Liver (tissue), 9 donors: ENCODE data around the gene CRYZL1. TPM values are rescaled to one million over a fixed set of nuclear protein-coding genes. Genes with fewer than 3 reads are reported as not detected.

Source experiments
- DNase-seq: peaks from one replicate; pipeline ENCODE4 v3.0.0-alpha.2; 2017; ENCODE audit warnings: low spot score
- H3K27ac ChIP-seq, 2 donors: one replicate each; pipeline ENCODE4 v1.7.0; 2013; ENCODE audit warnings: inconsistent platforms in 2 of 2, low read length in 2 of 2, control low read depth in 1 of 2, low read depth in 1 of 2, mild to moderate bottlenecking in 1 of 2
- H3K27me3 ChIP-seq, 4 donors: one replicate each; pipeline versions ENCODE4 v1.6.1 to v1.7.0; 2013; ENCODE audit warnings: low read length in 3 of 4, inconsistent platforms in 1 of 4, mild to moderate bottlenecking in 1 of 4, moderate library complexity in 1 of 4; ENCODE audit not compliant: control insufficient read depth in 4 of 4, insufficient read depth in 4 of 4
- H3K36me3 ChIP-seq, 4 donors: one replicate each; pipeline versions ENCODE4 v1.6.1 to v1.7.0; 2013; ENCODE audit warnings: low read length in 3 of 4, mild to moderate bottlenecking in 3 of 4, low read depth in 1 of 4, moderate library complexity in 1 of 4; ENCODE audit not compliant: control insufficient read depth in 4 of 4, insufficient read depth in 3 of 4
- H3K4me1 ChIP-seq, 4 donors: one replicate each; pipeline versions ENCODE4 v1.6.1 to v1.7.0; 2013; ENCODE audit warnings: low read length in 3 of 4, mild to moderate bottlenecking in 3 of 4, moderate library complexity in 1 of 4; ENCODE audit not compliant: control insufficient read depth in 4 of 4, insufficient read depth in 4 of 4
- H3K4me3 ChIP-seq, 3 donors: one replicate each; pipeline versions ENCODE4 v1.6.1 to v1.7.0; 2013; ENCODE audit warnings: low read length in 3 of 3, control low read depth in 1 of 3, low read depth in 1 of 3, mild to moderate bottlenecking in 1 of 3
- H3K9ac ChIP-seq, 2 donors: one replicate each; pipeline ENCODE4 v1.7.0; 2013; ENCODE audit warnings: low read length in 2 of 2, mild to moderate bottlenecking in 2 of 2, moderate library complexity in 2 of 2, control low read depth in 1 of 2, low read depth in 1 of 2
- H3K9me3 ChIP-seq, 4 donors: one replicate each; pipeline versions ENCODE4 v1.6.1 to v1.7.0; 2013; ENCODE audit warnings: low read length in 3 of 4; ENCODE audit not compliant: control insufficient read depth in 4 of 4
- ATF3 ChIP-seq: IDR thresholded peaks from 2 replicates; pipeline ENCODE4 v1.6.1; 2016; ENCODE audit warnings: antibody characterized with exemption
- CTCF ChIP-seq: fragments of 150-350 bp; IDR thresholded peaks from 2 replicates; pipeline ENCODE4 v1.5.1; 2017; ENCODE audit warnings: improper control_type of control experiment, low read depth, low read length; ENCODE audit not compliant: missing input control
- EGR1 ChIP-seq, 2 donors: IDR thresholded peaks; 2 replicates each; pipeline ENCODE4 v1.6.1; 2016 to 2018; ENCODE audit warnings: antibody characterized with exemption in 2 of 2, low read depth in 2 of 2
- FOXA1 ChIP-seq: IDR thresholded peaks from 2 replicates; pipeline ENCODE4 v1.6.1; 2016; ENCODE audit warnings: antibody characterized with exemption
- FOXA2 ChIP-seq: IDR thresholded peaks from 2 replicates; pipeline ENCODE4 v1.6.1; 2016; ENCODE audit warnings: antibody characterized with exemption
- GABPA ChIP-seq, 2 donors: IDR thresholded peaks in 1 of 2; conservative IDR thresholded peaks in 1 of 2; 2 replicates each; pipeline ENCODE4 v1.6.1; 2016; ENCODE audit warnings: antibody characterized with exemption in 2 of 2, mild to moderate bottlenecking in 1 of 2, moderate library complexity in 1 of 2
- HNF4A ChIP-seq, 2 donors: conservative IDR thresholded peaks; 2 replicates each; pipeline ENCODE4 v1.6.1; 2016; ENCODE audit warnings: antibody characterized with exemption in 2 of 2, mild to moderate bottlenecking in 2 of 2
- HNF4G ChIP-seq: IDR thresholded peaks from 2 replicates; pipeline ENCODE4 v1.6.1; 2016; ENCODE audit warnings: antibody characterized with exemption
- JUND ChIP-seq, 2 donors: IDR thresholded peaks; 2 replicates each; pipeline ENCODE4 v1.6.1; 2016; ENCODE audit warnings: antibody characterized with exemption in 2 of 2
- MAX ChIP-seq: IDR thresholded peaks from 2 replicates; pipeline ENCODE4 v1.6.1; 2016; ENCODE audit warnings: antibody characterized with exemption
- NR2F2 ChIP-seq: IDR thresholded peaks from 2 replicates; pipeline ENCODE4 v1.6.1; 2016; ENCODE audit warnings: antibody characterized with exemption
- RAD21 ChIP-seq, 2 donors: IDR thresholded peaks; 2 replicates each; pipeline ENCODE4 v1.6.1; 2016; ENCODE audit warnings: antibody characterized with exemption in 2 of 2, mild to moderate bottlenecking in 2 of 2
- REST ChIP-seq: IDR thresholded peaks from 2 replicates; pipeline ENCODE4 v1.6.1; 2016; ENCODE audit warnings: antibody characterized with exemption, mild to moderate bottlenecking
- RXRA ChIP-seq, 2 donors: IDR thresholded peaks; 2 replicates each; pipeline ENCODE4 v1.6.1; 2017 to 2018; ENCODE audit warnings: antibody characterized with exemption in 2 of 2, mild to moderate bottlenecking in 1 of 2
- SP1 ChIP-seq: IDR thresholded peaks from 2 replicates; pipeline ENCODE4 v1.6.1; 2018; ENCODE audit warnings: antibody characterized with exemption, mild to moderate bottlenecking
- TAF1 ChIP-seq: conservative IDR thresholded peaks from 2 replicates; pipeline ENCODE4 v1.6.1; 2016; ENCODE audit warnings: antibody characterized with exemption, mild to moderate bottlenecking
- YY1 ChIP-seq: IDR thresholded peaks from 2 replicates; pipeline ENCODE4 v1.6.1; 2016; ENCODE audit warnings: antibody characterized with exemption, mild to moderate bottlenecking
- ZBTB33 ChIP-seq: IDR thresholded peaks from 2 replicates; pipeline ENCODE4 v1.6.1; 2016; ENCODE audit warnings: antibody characterized with exemption
- WGBS: extraction: QIAGEN DNeasy Blood & Tissue Kit; methylation state at CpG from one replicate; pipeline ENCODE4 v1.1.7; 2013; 5-methylcytosine and 5-hydroxymethylcytosine counted together
- polyA plus RNA-seq, 2 donors: library from polyadenylated mRNA; stranded (reverse) in 1 of 2; unstranded in 1 of 2; fragments of 200-250 nt in 1 of 2; fragments of >200 nt in 1 of 2; fragmentation: Nextera tagmentation in 1 of 2; extraction: Ambion mirVana in 1 of 2; gene quantifications; one replicate each; pipeline versions ENCODE4 v1.2.1 to v1.2.3, GENCODE V29; 2013 to 2015
- total RNA-seq, 2 donors: library from RNA; depleted of rRNA; stranded (reverse); fragments of >200 nt; gene quantifications; one replicate each; pipeline ENCODE4 v1.2.3, GENCODE V29; 2014
- donor health status: healthy.
- donor health status: healthy.
- donor health status: healthy.
- donor health status: healthy.
- donor health status: healthy.

The CRYZL1 gene
- total and polyA plus RNA-seq, 4 donors = 6.8 to 18.1 (median 11.5) TPM

GRCh38 chr21:33686386-33686785 is 44.8 kb upstream of the CRYZL1 start:
- Histone ChIP-seq H3K27me3 (no peaks in the 10 kb centered on the region), H3K9me3 (no peaks in the 10 kb centered on the region), H3K27ac (no peak overlapping the region), H3K9ac (no peak overlapping the region), H3K36me3 (no peaks in the 10 kb centered on the region), H3K4me1 (peaks cover 4 to 38% (median 15%) of the 10 kb centered on the region in 4 donors), H3K4me3 (no peak overlapping the region)
- TF ChIP-seq CTCF (no peak), RAD21 (IDR thresholded peaks at IDR 0.05) (no peak), YY1 (no peak), REST (no peak), JUND (IDR thresholded peaks at IDR 0.05) (no peak), RXRA (IDR thresholded peaks at IDR 0.05) (no peak), HNF4A (conservative IDR thresholded peaks at IDR 0.05) (no peak), GABPA (IDR thresholded peaks at IDR 0.05 in 1 of 2, conservative IDR thresholded peaks at IDR 0.05 in 1 of 2) (no peak), NR2F2 (no peak), TAF1 (no peak), FOXA2 (no peak), ZBTB33 (no peak), FOXA1 (no peak), EGR1 (IDR thresholded peaks at IDR 0.05; ENCODE audit: low read depth in 2 of 2) (no peak), MAX (no peak), SP1 (no peak), ATF3 (no peak), HNF4G (no peak)
- WGBS = 88% methylated on average over 3 of the region's 3 CpGs
- DNase-seq = no peak
